ENCODE results near the gene SLCO4A1.

- no peak for TF ChIP-seq CTCF (conservative IDR thresholded peaks at IDR 0.05; ENCODE audit: low read depth, low read length)
- no peak for TF ChIP-seq EZH2 (IDR thresholded peaks at IDR 0.05; ENCODE audit: borderline replicate concordance, low read depth, low read length, poor library complexity, severe bottlenecking)
Observed at GRCh38 chr20:62624325-62624690, 18.0 kb upstream of the SLCO4A1 start.
